ENCODE results near the gene PADI3. TPM values are rescaled to one million over a fixed set of nuclear protein-coding genes. Genes with fewer than 3 reads are reported as not detected.

The PADI3 gene
- total RNA-seq, 1 donor from 2014 or later = not detected

DNA sequence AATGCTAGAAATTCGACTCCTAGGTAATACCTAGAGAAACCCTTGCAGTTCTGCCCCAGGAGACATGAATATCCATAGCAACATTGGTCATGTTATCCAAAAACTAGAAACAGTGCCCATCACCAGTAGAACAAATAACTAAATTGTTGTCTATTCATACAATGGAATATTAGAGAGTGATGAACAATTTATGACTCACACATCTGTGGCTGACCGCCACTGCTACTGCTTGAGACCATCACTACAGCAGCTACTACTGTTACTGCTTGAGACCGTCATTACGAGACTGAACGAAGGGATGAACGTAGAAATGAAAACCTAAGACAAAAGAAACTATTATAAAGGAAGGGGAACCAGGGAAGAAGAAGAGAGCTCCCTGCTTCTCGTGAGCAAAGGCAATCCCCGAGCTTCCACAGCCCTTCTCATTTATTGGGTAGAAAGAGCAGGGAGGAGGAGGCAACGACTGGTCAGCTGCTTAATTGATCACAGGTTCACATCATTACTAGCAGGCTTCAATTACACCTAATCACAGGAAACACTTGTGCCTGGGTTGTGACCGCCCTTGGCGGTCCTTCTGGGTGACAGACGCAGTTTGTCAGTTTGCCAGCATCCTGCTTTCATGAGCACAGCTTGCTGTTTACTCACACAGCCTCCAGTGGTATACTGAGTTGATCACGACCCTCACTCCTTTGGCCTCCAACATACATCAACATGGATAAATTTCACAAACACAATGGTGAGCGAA is 45.0 kb downstream of the PADI3 start:
- no peaks in the 10 kb centered on the region for H3K9me3 Mint-ChIP-seq (ENCODE audit: unreplicated experiment)
- DNase-seq (ENCODE audit: low spot score) = no peak
- TF ChIP-seq, protein P1, sequence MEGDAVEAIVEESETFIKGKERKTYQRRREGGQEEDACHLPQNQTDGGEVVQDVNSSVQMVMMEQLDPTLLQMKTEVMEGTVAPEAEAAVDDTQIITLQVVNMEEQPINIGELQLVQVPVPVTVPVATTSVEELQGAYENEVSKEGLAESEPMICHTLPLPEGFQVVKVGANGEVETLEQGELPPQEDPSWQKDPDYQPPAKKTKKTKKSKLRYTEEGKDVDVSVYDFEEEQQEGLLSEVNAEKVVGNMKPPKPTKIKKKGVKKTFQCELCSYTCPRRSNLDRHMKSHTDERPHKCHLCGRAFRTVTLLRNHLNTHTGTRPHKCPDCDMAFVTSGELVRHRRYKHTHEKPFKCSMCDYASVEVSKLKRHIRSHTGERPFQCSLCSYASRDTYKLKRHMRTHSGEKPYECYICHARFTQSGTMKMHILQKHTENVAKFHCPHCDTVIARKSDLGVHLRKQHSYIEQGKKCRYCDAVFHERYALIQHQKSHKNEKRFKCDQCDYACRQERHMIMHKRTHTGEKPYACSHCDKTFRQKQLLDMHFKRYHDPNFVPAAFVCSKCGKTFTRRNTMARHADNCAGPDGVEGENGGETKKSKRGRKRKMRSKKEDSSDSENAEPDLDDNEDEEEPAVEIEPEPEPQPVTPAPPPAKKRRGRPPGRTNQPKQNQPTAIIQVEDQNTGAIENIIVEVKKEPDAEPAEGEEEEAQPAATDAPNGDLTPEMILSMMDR (IDR thresholded peaks at IDR 0.05; ENCODE audit: unreplicated experiment) = no peak
- H3K36me3 Mint-ChIP-seq (ENCODE audit: low read depth, unreplicated experiment) = no peaks in the 10 kb centered on the region
- no peak overlapping the region for H3K27ac Mint-ChIP-seq (ENCODE audit: unreplicated experiment)
- no peak overlapping the region for H3K4me3 Mint-ChIP-seq (ENCODE audit: unreplicated experiment)
- no peaks in the 10 kb centered on the region for H3K27me3 Mint-ChIP-seq (ENCODE audit: unreplicated experiment)
- no peaks in the 10 kb centered on the region for H3K4me1 Mint-ChIP-seq (ENCODE audit: unreplicated experiment)

DNA sequence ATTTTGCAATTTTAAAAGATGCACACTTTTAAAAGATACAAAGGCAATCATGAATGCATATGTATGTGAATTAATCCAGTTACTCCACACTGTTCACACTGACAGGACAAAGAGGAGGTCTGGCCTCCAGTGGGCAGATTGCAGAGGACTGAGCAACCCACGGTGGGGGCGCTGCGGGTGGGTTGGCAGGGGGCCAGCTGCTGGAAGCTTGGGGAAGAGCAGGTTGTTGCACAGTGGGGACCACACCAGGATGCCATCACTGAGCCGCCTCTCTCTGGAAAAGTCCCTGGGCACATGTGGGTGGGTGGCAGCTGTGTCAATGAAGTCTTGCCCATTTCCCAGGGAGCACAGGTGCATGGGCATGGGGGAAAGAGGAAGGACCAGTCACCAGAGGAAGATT is 46.4 kb downstream of the PADI3 start:
- no peaks in the 10 kb centered on the region for H3K4me1 Mint-ChIP-seq (ENCODE audit: unreplicated experiment)
- DNase-seq (ENCODE audit: low spot score) = no peak
- H3K9me3 Mint-ChIP-seq (ENCODE audit: unreplicated experiment) = no peaks in the 10 kb centered on the region
- H3K4me3 Mint-ChIP-seq (ENCODE audit: unreplicated experiment) = no peak overlapping the region
- no peaks in the 10 kb centered on the region for H3K27me3 Mint-ChIP-seq (ENCODE audit: unreplicated experiment)
- H3K27ac Mint-ChIP-seq (ENCODE audit: unreplicated experiment) = no peak overlapping the region
- H3K36me3 Mint-ChIP-seq (ENCODE audit: low read depth, unreplicated experiment) = no peaks in the 10 kb centered on the region
- TF ChIP-seq, protein P1 (IDR thresholded peaks at IDR 0.05; ENCODE audit: unreplicated experiment) = no peak

DNA sequence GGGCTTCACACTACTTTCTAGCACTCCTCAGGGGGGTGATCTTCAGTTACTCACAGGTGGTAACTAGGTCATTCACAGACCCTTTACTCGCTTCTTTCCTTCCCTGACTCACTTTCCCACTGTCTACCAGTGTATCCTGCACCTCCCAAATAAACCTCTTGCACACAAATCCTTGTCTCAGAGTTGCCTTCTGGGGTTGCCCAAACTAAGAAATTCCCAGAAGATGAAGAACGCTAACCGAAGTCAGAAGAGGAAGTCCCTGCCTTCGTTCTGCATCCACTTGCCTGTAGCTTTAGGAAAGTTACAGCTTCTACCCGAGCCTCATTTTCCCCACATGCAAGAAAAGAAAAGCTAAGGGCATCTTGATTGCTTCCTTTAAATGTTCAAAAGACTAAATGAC is 47.2 kb downstream of the PADI3 start:
- Mint-ChIP-seq H3K4me3 (ENCODE audit: unreplicated experiment) (no peak overlapping the region), H3K4me1 (ENCODE audit: unreplicated experiment) (no peaks in the 10 kb centered on the region), H3K9me3 (ENCODE audit: unreplicated experiment) (no peaks in the 10 kb centered on the region), H3K27me3 (ENCODE audit: unreplicated experiment) (no peaks in the 10 kb centered on the region), H3K27ac (ENCODE audit: unreplicated experiment) (no peak overlapping the region), H3K36me3 (ENCODE audit: low read depth, unreplicated experiment) (no peaks in the 10 kb centered on the region)
- DNase-seq (ENCODE audit: low spot score) = no peak
- TF ChIP-seq, protein P1 (IDR thresholded peaks at IDR 0.05; ENCODE audit: unreplicated experiment) = no peak

DNA sequence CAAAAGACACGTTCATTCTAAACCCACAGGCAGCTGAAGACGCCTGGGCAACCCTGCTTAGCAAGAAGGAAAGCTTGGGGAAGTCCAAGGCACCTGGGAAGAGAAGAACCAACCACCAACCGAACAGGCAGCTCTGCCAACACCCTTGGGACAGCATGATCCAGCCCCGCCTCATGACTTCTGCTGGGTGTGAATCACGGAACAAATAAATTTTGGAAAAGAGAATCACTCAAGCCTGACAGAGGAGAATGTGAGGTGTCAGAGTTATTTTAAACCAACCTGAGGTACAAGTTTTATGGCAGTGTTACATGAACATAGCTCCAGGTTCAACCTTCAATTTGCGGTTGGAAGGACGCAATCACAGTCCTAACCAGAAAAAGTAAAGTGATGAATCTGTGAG is 49.1 kb downstream of the PADI3 start:
- H3K36me3 Mint-ChIP-seq (ENCODE audit: low read depth, unreplicated experiment) = peaks cover 12% of the 10 kb centered on the region
- H3K4me3 Mint-ChIP-seq (ENCODE audit: unreplicated experiment) = no peak overlapping the region
- H3K27ac Mint-ChIP-seq (ENCODE audit: unreplicated experiment) = no peak overlapping the region
- H3K4me1 Mint-ChIP-seq (ENCODE audit: unreplicated experiment) = no peaks in the 10 kb centered on the region
- H3K9me3 Mint-ChIP-seq (ENCODE audit: unreplicated experiment) = peaks cover 11% of the 10 kb centered on the region
- no peak for DNase-seq (ENCODE audit: low spot score)
- TF ChIP-seq, protein P1 (IDR thresholded peaks at IDR 0.05; ENCODE audit: unreplicated experiment) = no peak
- H3K27me3 Mint-ChIP-seq (ENCODE audit: unreplicated experiment) = no peaks in the 10 kb centered on the region

DNA sequence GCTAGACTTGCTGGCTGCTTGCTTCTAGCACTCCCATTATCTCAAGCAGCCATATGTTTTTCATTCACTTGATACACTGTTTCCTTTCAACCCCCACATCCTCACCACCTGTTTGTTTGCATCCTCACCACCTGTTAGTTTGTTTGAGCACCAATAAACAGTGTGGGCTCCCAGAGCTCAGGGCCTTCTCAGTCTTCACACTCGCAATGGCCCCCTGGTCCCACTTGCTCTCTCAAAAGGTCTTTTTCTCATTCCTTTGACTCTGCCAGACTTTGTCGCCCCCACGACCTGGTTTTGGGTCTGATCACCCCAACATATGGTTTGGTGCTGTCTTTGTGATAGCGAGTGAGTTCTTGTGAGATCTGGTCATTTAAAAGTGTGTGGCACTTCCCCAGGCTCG is 52.9 kb downstream of the PADI3 start:
- no peak for DNase-seq (ENCODE audit: low spot score)
- TF ChIP-seq, protein P1 (IDR thresholded peaks at IDR 0.05; ENCODE audit: unreplicated experiment) = no peak
- Mint-ChIP-seq H3K36me3 (ENCODE audit: low read depth, unreplicated experiment) (peaks cover 13% of the 10 kb centered on the region), H3K4me3 (ENCODE audit: unreplicated experiment) (no peak overlapping the region), H3K9me3 (ENCODE audit: unreplicated experiment) (peaks cover 11% of the 10 kb centered on the region), H3K4me1 (ENCODE audit: unreplicated experiment) (no peaks in the 10 kb centered on the region), H3K27ac (ENCODE audit: unreplicated experiment) (no peak overlapping the region), H3K27me3 (ENCODE audit: unreplicated experiment) (peaks cover 5% of the 10 kb centered on the region)
